Measurements from ENCODE around the gene ITGB8.

ITGB8 gene

DNA sequence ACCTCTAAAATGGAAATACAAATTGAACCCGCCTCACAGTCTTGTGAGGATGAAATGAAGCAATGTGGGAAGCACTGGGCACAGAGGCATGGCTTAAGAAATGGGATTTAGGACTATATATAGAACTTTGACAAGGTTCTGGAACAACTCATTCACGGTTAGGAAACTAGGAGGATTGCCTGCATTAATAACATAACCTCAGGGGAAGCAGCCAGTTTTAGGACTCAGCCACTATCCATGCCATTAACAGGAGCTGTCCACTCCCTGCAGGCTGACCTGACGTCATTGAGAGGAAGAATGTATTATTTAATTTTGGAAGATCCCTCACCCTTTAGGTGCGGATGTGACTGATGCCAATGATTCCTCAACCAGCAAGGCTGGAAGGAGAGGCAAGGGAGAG, 34.8 kb downstream of the ITGB8 start:
- TF ChIP-seq ESRRG (CRISPR knock-in tag; IDR thresholded peaks at IDR 0.05): no peak
- TF ChIP-seq, protein P1, sequence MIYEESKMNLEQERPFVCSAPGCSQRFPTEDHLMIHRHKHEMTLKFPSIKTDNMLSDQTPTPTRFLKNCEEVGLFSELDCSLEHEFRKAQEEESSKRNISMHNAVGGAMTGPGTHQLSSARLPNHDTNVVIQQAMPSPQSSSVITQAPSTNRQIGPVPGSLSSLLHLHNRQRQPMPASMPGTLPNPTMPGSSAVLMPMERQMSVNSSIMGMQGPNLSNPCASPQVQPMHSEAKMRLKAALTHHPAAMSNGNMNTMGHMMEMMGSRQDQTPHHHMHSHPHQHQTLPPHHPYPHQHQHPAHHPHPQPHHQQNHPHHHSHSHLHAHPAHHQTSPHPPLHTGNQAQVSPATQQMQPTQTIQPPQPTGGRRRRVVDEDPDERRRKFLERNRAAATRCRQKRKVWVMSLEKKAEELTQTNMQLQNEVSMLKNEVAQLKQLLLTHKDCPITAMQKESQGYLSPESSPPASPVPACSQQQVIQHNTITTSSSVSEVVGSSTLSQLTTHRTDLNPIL (CRISPR knock-in tag; IDR thresholded peaks at IDR 0.05; ENCODE audit: low read depth): 0 out of 2 replicates have a peak, but pooled peaks have one; percentile 43
- no peak for TF ChIP-seq ARNTL (CRISPR knock-in tag; IDR thresholded peaks at IDR 0.05; ENCODE audit: borderline replicate concordance, low read depth)
- no peak for TF ChIP-seq BACH2 (CRISPR knock-in tag; IDR thresholded peaks at IDR 0.05; ENCODE audit: borderline replicate concordance)
- TF ChIP-seq ISL1 (CRISPR knock-in tag; IDR thresholded peaks at IDR 0.05): peak; percentile 63
- TF ChIP-seq POU6F1 (CRISPR knock-in tag; IDR thresholded peaks at IDR 0.05; ENCODE audit: borderline replicate concordance, low read depth): no peak
- no peak for TF ChIP-seq GLIS3 (CRISPR knock-in tag; IDR thresholded peaks at IDR 0.05)
- TF ChIP-seq, protein P2, sequence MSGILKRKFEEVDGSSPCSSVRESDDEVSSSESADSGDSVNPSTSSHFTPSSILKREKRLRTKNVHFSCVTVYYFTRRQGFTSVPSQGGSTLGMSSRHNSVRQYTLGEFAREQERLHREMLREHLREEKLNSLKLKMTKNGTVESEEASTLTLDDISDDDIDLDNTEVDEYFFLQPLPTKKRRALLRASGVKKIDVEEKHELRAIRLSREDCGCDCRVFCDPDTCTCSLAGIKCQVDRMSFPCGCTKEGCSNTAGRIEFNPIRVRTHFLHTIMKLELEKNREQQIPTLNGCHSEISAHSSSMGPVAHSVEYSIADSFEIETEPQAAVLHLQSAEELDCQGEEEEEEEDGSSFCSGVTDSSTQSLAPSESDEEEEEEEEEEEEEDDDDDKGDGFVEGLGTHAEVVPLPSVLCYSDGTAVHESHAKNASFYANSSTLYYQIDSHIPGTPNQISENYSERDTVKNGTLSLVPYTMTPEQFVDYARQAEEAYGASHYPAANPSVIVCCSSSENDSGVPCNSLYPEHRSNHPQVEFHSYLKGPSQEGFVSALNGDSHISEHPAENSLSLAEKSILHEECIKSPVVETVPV (CRISPR knock-in tag; IDR thresholded peaks at IDR 0.05): no peak
- TF ChIP-seq PATZ1 (CRISPR knock-in tag; IDR thresholded peaks at IDR 0.05; ENCODE audit: borderline replicate concordance): no peak
- TF ChIP-seq CSDC2 (CRISPR knock-in tag; IDR thresholded peaks at IDR 0.05): no peak
- no peak for TF ChIP-seq SNAI2 (CRISPR knock-in tag; IDR thresholded peaks at IDR 0.05)
- no peak for TF ChIP-seq ZNF565 (CRISPR knock-in tag; conservative IDR thresholded peaks at IDR 0.05; ENCODE audit: low read depth)
- no peak for TF ChIP-seq ZC3H10 (CRISPR knock-in tag; IDR thresholded peaks at IDR 0.05)
- TF ChIP-seq PPARA (CRISPR knock-in tag; IDR thresholded peaks at IDR 0.05; ENCODE audit: borderline replicate concordance): no peak
- no peak for TF ChIP-seq OSR1 (CRISPR knock-in tag; IDR thresholded peaks at IDR 0.05)
- TF ChIP-seq ZFP30 (CRISPR knock-in tag; IDR thresholded peaks at IDR 0.05): no peak

GRCh38 chr7:20374399-20374798, 43.7 kb downstream of the ITGB8 start:
- TF ChIP-seq, protein P2 (CRISPR knock-in tag; IDR thresholded peaks at IDR 0.05): no peak
- no peak for TF ChIP-seq TOX (CRISPR knock-in tag; IDR thresholded peaks at IDR 0.05; ENCODE audit: borderline replicate concordance)
- no peak for TF ChIP-seq BACH2 (CRISPR knock-in tag; IDR thresholded peaks at IDR 0.05; ENCODE audit: borderline replicate concordance)
- no peak for TF ChIP-seq ZC3H10 (CRISPR knock-in tag; IDR thresholded peaks at IDR 0.05)
- no peak for ATAC-seq

More for the DNA sequence above, 34.8 kb downstream of the ITGB8 start:
- peak; percentile 32; the same call in 1 of the 3 replicates for ATAC-seq

GRCh38 chr7:20376796-20377195, 46.1 kb downstream of the ITGB8 start:
- no peak for TF ChIP-seq CSDC2 (CRISPR knock-in tag; IDR thresholded peaks at IDR 0.05)
- no peak for TF ChIP-seq GLIS3 (CRISPR knock-in tag; IDR thresholded peaks at IDR 0.05)
- TF ChIP-seq ZFP3 (CRISPR knock-in tag; IDR thresholded peaks at IDR 0.05): no peak
- no peak for TF ChIP-seq RARB (CRISPR knock-in tag; IDR thresholded peaks at IDR 0.05)
- no peak for TF ChIP-seq SNAI2 (CRISPR knock-in tag; IDR thresholded peaks at IDR 0.05)
- TF ChIP-seq TOX (CRISPR knock-in tag; IDR thresholded peaks at IDR 0.05; ENCODE audit: borderline replicate concordance): no peak
- no peak for TF ChIP-seq ZNF565 (CRISPR knock-in tag; conservative IDR thresholded peaks at IDR 0.05; ENCODE audit: low read depth)
- ATAC-seq: no peak

DNA sequence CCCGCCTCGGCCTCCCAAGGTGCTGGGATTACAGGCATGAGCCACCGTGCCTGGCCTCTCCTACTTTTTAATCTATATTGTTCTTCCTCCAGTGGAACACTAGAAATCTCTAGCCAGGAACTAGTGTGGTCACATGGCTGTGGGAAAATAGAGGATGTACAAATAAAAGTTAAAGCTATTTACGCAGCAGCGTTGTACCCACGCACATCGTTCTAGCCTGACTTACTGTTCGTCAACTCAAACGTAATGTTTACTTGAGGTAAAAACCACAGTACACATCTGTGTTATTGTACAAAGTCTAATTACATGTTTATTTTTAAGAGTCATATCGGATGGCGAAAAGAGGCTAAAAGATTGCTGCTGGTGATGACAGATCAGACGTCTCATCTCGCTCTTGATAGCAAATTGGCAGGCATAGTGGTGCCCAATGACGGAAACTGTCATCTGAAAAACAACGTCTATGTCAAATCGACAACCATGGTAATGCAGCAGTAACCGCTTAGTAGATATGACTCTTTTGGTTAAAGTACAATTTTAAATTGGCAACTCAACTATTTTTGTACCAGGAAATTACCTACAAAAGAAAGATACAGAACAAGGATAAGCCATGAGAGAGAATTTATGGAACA, 50.8 kb downstream of the ITGB8 start:
- no peak for TF ChIP-seq ZNF565 (CRISPR knock-in tag; conservative IDR thresholded peaks at IDR 0.05; ENCODE audit: low read depth)
- TF ChIP-seq ZNF70 (CRISPR knock-in tag; IDR thresholded peaks at IDR 0.05): no peak
- no peak for TF ChIP-seq BACH2 (CRISPR knock-in tag; IDR thresholded peaks at IDR 0.05; ENCODE audit: borderline replicate concordance)
- TF ChIP-seq TCF4 (CRISPR knock-in tag; IDR thresholded peaks at IDR 0.05; ENCODE audit: borderline replicate concordance): no peak
- no peak for ATAC-seq
